Transverse colon (tissue), 3 donors: ENCODE measurements around the gene DYNC1I1.

Experiments used
- CTCF ChIP-seq, 5 experiments: fragments of 200-600 bp in 3 of 5; fragments of 450-650 bp in 2 of 5; sonication (generic) in 3 of 5; IDR thresholded peaks; 1 replicate in 2 of 5; 2 replicates in 3 of 5; pipeline ENCODE4 v1.5.1; 2016 to 2017; ENCODE audit warnings: antibody characterized with exemption in 5 of 5, inconsistent platforms in 3 of 5, mild to moderate bottlenecking in 2 of 5, moderate library complexity in 1 of 5
- POLR2A ChIP-seq: fragments of 450-650 bp; IDR thresholded peaks from one replicate; pipeline ENCODE4 v1.6.1; 2016; ENCODE audit warnings: antibody characterized with exemption, mild to moderate bottlenecking, moderate library complexity

GRCh38 chr7:95755277-95755934, 16.9 kb upstream of the DYNC1I1 start:
- TF ChIP-seq POLR2A (no peak), CTCF (IDR thresholded peaks at IDR 0.05) (no peak)
